PC-3 (cell line): Measurements from ENCODE around the gene DNAJC22. TPM values are rescaled to one million over a fixed set of nuclear protein-coding genes. Genes with fewer than 3 reads are reported as not detected.

ENCODE experiments used
- ATAC-seq: fragments of 200-7000 bp; cut with Tn5 transposase; 2 replicates; pipeline ENCODE4 v1.9.1; 2020; ENCODE audit warnings: mild to moderate bottlenecking, moderate library complexity
- BruUV-seq: library from RNA; stranded (reverse); fragments of 400-500 nt; replicated peaks from 2 replicates; lab custom pipeline; 2021; lab: Mats Ljungman, UMichigan
- CTCF ChIA-PET: fragments of 300-600 bp; sonication (Branson Sonifier 250); formaldehyde crosslinking; loops from one replicate; lab custom pipeline; 2022; ENCODE audit warnings: antibody characterized with exemption; lab: Charles Lee
- POLR2A ChIA-PET: fragments of 300-600 bp; sonication (Branson Sonifier 250); formaldehyde crosslinking; loops from one replicate; lab custom pipeline; 2022; ENCODE audit warnings: antibody characterized with exemption; ENCODE audit not compliant: unreplicated experiment; lab: Charles Lee
- DNase-seq: peaks from one replicate; pipeline ENCODE4 v3.0.0-alpha.2; 2015
- H2AFZ ChIP-seq: fragments of 300-600 bp; sonication (generic); 2 replicates; pipeline ENCODE4 v1.6.0; 2016; ENCODE audit warnings: antibody characterized with exemption, low read length
- H3F3A ChIP-seq: fragments of 300-600 bp; sonication (generic); one replicate; pipeline ENCODE4 v1.6.0; 2017; ENCODE audit warnings: antibody characterized with exemption, low read length, control low read depth, mild to moderate bottlenecking; ENCODE audit not compliant: unreplicated experiment
- H3K27ac ChIP-seq: fragments of 300-600 bp; sonication (generic); 2 replicates; pipeline ENCODE4 v1.5.1; 2016; ENCODE audit warnings: mild to moderate bottlenecking, low read length
- H3K27me3 ChIP-seq: fragments of 300-600 bp; sonication (generic); 2 replicates; pipeline ENCODE4 v1.6.1; 2016; ENCODE audit warnings: low read length, mixed read lengths
- H3K36me3 ChIP-seq: fragments of 300-600 bp; sonication (generic); 2 replicates; pipeline ENCODE4 v1.6.1; 2016; ENCODE audit warnings: low read depth, mixed run types, low read length, mixed read lengths
- H3K4me1 ChIP-seq: fragments of 300-600 bp; sonication (generic); 2 replicates; pipeline ENCODE4 v1.5.1; 2016; ENCODE audit warnings: low read length; ENCODE audit not compliant: insufficient read depth
- H3K4me2 ChIP-seq: fragments of 300-600 bp; sonication (generic); 2 replicates; pipeline ENCODE4 v1.6.0; 2016; ENCODE audit warnings: low read length
- H3K4me3 ChIP-seq: fragments of 300-600 bp; sonication (generic); 2 replicates; pipeline ENCODE4 v1.5.1; 2016; ENCODE audit warnings: mild to moderate bottlenecking, low read length, mixed read lengths
- H3K79me2 ChIP-seq: fragments of 300-600 bp; sonication (generic); 2 replicates; pipeline ENCODE4 v1.6.1; 2017; ENCODE audit warnings: low read length, mixed read lengths
- H3K9ac ChIP-seq: fragments of 300-600 bp; sonication (generic); 2 replicates; pipeline ENCODE4 v1.6.0; 2016; ENCODE audit warnings: mild to moderate bottlenecking, low read length
- H3K9me2 ChIP-seq: fragments of 300-600 bp; sonication (generic); replicated peaks from 2 replicates; pipeline ENCODE4 v1.6.1; 2016; ENCODE audit warnings: mixed run types, low read length, mixed read lengths
- H3K9me3 ChIP-seq: fragments of 300-600 bp; sonication (generic); 2 replicates; pipeline ENCODE4 v1.6.1; 2016; ENCODE audit warnings: low read length, mixed read lengths
- H4K20me1 ChIP-seq: fragments of 300-600 bp; sonication (generic); 2 replicates; pipeline ENCODE4 v1.6.1; 2016; ENCODE audit warnings: low read length, mixed read lengths
- EZH2 ChIP-seq: fragments of 300-600 bp; sonication (generic); IDR thresholded peaks from one replicate; pipeline ENCODE4 v1.6.1; 2017; ENCODE audit warnings: antibody characterized with exemption, mild to moderate bottlenecking, low read length; ENCODE audit not compliant: unreplicated experiment
- EZH2phosphoT487 ChIP-seq: fragments of 300-600 bp; sonication (generic); IDR thresholded peaks from 2 replicates; pipeline ENCODE4 v1.6.1; 2018; ENCODE audit warnings: mild to moderate bottlenecking, antibody characterized with exemption, low read length, borderline replicate concordance
- intact Hi-C: fragments of 100-400 bp; cut with micrococcal nuclease; formaldehyde crosslinking; loops from 2 replicates; pipeline ENCODE4 v1.9.0; 2023
- total RNA-seq: library from RNA; depleted of rRNA; stranded (reverse); fragments of >200 nt; gene quantifications from 2 replicates; pipeline ENCODE4 v1.2.3, GENCODE V29; 2014
- TF ChIP-seq, protein P1 (sequence below): fragments of 300-600 bp; sonication (generic); conservative IDR thresholded peaks from 2 replicates; pipeline ENCODE4 v1.5.1; 2017; ENCODE audit warnings: antibody characterized with exemption, low read depth, mild to moderate bottlenecking, low read length

DNAJC22 gene
- total RNA-seq, 1 experiment from 2014 or later: 12.9 TPM

DNA sequence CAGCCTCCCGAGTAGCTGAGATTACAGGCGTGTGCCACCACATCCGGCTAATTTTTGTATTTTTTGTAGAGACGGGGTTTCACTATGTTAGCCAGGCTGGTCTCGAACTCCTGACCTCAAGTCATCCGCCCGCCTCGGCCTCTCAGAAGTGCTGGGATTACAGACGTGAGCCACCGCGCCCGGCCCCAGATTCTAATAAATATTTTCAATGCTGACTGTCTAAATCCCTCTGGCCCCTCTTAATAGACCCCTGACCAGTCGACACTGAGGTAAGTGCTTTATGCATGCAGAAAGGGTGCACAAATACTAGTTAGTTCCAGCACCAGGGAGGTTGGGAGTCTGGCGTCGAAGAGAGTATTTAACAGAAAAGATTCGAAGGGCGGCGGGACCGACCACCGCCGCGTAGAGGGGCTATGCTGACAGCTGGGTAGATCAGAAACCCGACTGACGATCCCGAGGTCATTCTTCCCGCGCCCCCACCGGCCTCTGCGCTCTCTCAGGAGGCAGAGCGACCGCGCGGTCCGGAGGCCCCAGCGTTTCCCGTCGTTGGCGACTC lies 19.5 kb downstream of the DNAJC22 start:
- Histone ChIP-seq H4K20me1 (peaks cover 10% of the 10 kb centered on the region), H3K9ac (peak overlapping the region; percentile 96), H3K4me2 (peak overlapping the region; percentile 94), H3K4me1 (peaks cover 37% of the 10 kb centered on the region), H2AFZ (peak overlapping the region; percentile 99), H3K9me3 (no peaks in the 10 kb centered on the region), H3K27me3 (no peaks in the 10 kb centered on the region), H3K27ac (peak overlapping the region; percentile 82), H3K36me3 (no peaks in the 10 kb centered on the region), H3F3A (no peaks in the 10 kb centered on the region), H3K79me2 (peaks cover 41% of the 10 kb centered on the region), H3K4me3 (peak overlapping the region; percentile 85), H3K9me2 (no peaks in the 10 kb centered on the region)
- DNase-seq (no peak), ATAC-seq (peak; percentile 10)
- no TSS peak for BruUV-seq
- intact Hi-C loops: no loop called here
- TF ChIP-seq, protein P1, sequence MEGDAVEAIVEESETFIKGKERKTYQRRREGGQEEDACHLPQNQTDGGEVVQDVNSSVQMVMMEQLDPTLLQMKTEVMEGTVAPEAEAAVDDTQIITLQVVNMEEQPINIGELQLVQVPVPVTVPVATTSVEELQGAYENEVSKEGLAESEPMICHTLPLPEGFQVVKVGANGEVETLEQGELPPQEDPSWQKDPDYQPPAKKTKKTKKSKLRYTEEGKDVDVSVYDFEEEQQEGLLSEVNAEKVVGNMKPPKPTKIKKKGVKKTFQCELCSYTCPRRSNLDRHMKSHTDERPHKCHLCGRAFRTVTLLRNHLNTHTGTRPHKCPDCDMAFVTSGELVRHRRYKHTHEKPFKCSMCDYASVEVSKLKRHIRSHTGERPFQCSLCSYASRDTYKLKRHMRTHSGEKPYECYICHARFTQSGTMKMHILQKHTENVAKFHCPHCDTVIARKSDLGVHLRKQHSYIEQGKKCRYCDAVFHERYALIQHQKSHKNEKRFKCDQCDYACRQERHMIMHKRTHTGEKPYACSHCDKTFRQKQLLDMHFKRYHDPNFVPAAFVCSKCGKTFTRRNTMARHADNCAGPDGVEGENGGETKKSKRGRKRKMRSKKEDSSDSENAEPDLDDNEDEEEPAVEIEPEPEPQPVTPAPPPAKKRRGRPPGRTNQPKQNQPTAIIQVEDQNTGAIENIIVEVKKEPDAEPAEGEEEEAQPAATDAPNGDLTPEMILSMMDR: no peak
- TF ChIP-seq EZH2: no peak
- no peak for TF ChIP-seq EZH2phosphoT487
- CTCF ChIA-PET: interaction anchor here (0.5 to 1.5 kb wide), 4 partner anchors 8 to 148 kb away, joined by 3 to 13 read pairs (median 7); no protein-coding TSS in a partner anchor
- POLR2A ChIA-PET: interaction anchor here (0.6 to 1.9 kb wide), 4 partner anchors 8 to 146 kb away, joined by 3 to 20 read pairs (median 10); no protein-coding TSS in a partner anchor

DNA sequence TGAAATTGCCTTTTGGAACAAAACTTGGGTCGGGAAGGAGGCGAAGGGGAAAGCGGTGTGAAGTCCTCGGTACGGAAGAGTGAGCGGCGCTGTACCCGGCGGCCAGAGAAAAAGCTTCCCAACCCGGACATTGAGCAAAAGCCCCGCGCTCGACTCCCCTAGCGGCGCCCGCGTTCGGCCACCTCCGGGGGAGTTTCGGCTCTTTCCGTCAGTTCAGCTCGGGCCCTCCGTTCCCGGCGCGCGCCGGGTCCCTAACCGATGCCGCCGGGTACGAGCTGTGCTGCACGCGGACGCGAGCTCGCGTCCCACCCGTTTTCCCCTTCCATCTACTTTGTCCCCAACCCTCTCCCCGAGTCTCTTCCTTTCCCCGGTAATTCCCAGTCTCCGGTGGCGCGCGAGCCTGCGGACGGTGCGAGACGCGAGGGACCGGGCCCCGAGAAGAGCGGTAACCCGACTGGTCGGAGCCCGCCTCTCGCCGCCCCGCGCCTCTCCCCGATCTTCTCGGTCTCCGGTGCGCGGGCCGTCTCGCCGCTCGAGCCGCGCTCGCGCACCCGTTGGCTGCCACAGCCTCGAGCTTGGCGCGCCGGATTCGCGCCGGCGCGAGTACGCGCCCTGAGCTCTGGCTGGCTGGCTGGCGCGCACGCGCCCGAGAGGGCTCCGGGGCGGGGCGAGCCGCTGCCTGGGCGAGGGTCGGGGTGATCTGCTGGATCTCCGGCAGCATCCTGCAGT lies 20.1 kb downstream of the DNAJC22 start:
- no peak for TF ChIP-seq EZH2phosphoT487
- TF ChIP-seq, protein P1: peak; percentile 16; the same call in 1 of the 2 replicates
- TF ChIP-seq EZH2: no peak
- H3K36me3 ChIP-seq: no peaks in the 10 kb centered on the region
- no peaks in the 10 kb centered on the region for H3K9me2 ChIP-seq
- peaks cover 10% of the 10 kb centered on the region for H4K20me1 ChIP-seq
- H3F3A ChIP-seq: no peaks in the 10 kb centered on the region
- POLR2A ChIA-PET: interaction anchor here (0.5 to 1.9 kb wide), 14 partner anchors 8 to 347 kb away, joined by 3 to 20 read pairs (median 4); partner anchors contain the start of gene TROAP
- H3K9ac ChIP-seq: peak overlapping the region; percentile 96
- peaks cover 37% of the 10 kb centered on the region for H3K4me1 ChIP-seq
- intact Hi-C loops: loop anchor here (1.0 kb wide), 1 partner anchor 9 kb away; no protein-coding TSS in a partner anchor
- CTCF ChIA-PET: interaction anchor here (0.5 to 1.5 kb wide), 12 partner anchors 8 to 577 kb away, joined by 3 to 13 read pairs (median 4); partner anchors contain the start of genes DNAJC22 and PRPF40B
- peaks cover 48% of the 10 kb centered on the region for H3K79me2 ChIP-seq
- DNase-seq (peak; percentile 95), ATAC-seq (peak; percentile 82)
- peak overlapping the region; percentile 85 for H3K4me3 ChIP-seq
- peak overlapping the region; percentile 82 for H3K27ac ChIP-seq
- H3K4me2 ChIP-seq: peak overlapping the region; percentile 94
- peak overlapping the region; percentile 99 for H2AFZ ChIP-seq
- H3K9me3 ChIP-seq: no peaks in the 10 kb centered on the region
- no peaks in the 10 kb centered on the region for H3K27me3 ChIP-seq
- BruUV-seq: TSS peak; percentile 84
